Ascending aorta (tissue), 2 donors: ENCODE results near the gene ACSL6. TPM values are rescaled to one million over a fixed set of nuclear protein-coding genes. Genes with fewer than 3 reads are reported as not detected.

ENCODE experiments used
- DNase-seq, 2 donors: peaks; one replicate each; pipeline ENCODE4 v3.0.0-alpha.2; 2019; ENCODE audit warnings: low spot score in 2 of 2
- H3K27ac ChIP-seq, 2 donors: fragments of 200-600 bp; sonication (generic); one replicate each; pipeline ENCODE4 v1.5.1; 2016 to 2017; ENCODE audit warnings: mild to moderate bottlenecking in 1 of 2
- H3K27me3 ChIP-seq: fragments of 200-600 bp; sonication (generic); one replicate; pipeline ENCODE4 v1.5.1; 2017
- H3K36me3 ChIP-seq, 2 donors: fragments of 200-600 bp; sonication (generic); one replicate each; pipeline ENCODE4 v1.5.1; 2016
- H3K4me1 ChIP-seq, 2 donors: fragments of 200-600 bp; sonication (generic); one replicate each; pipeline ENCODE4 v1.5.1; 2016 to 2017; ENCODE audit warnings: mild to moderate bottlenecking in 1 of 2
- H3K4me3 ChIP-seq, 2 donors: fragments of 200-600 bp; sonication (generic); one replicate each; pipeline ENCODE4 v1.5.1; 2016 to 2017; ENCODE audit warnings: mild to moderate bottlenecking in 1 of 2
- H3K9me3 ChIP-seq, 2 donors: fragments of 200-600 bp; sonication (generic); one replicate each; pipeline ENCODE4 v1.5.1; 2016
- CTCF ChIP-seq, 3 experiments: fragments of 200-600 bp in 2 of 3; fragments of 450-650 bp in 1 of 3; sonication (generic) in 2 of 3; IDR thresholded peaks; one replicate each; pipeline ENCODE4 v1.5.1; 2016 to 2019; ENCODE audit warnings: antibody characterized with exemption in 3 of 3, mild to moderate bottlenecking in 1 of 3, moderate library complexity in 1 of 3
- intact Hi-C: fragments of 100-400 bp; cut with DNase I; formaldehyde crosslinking; loops from one replicate; pipeline ENCODE4 v1.15.1; 2023
- total RNA-seq: library from RNA; depleted of rRNA; stranded (reverse); fragments of >200 nt; gene quantifications from one replicate; pipeline ENCODE4 v1.1.0, GENCODE V29; 2016

ACSL6 gene
- total RNA-seq, 1 donor from 2014 or later: 7.6 TPM

- intact Hi-C loops: no loop called here
- no peaks in the 10 kb centered on the region for H3K4me1 ChIP-seq
- no peak for TF ChIP-seq CTCF (IDR thresholded peaks at IDR 0.05)
- H3K27ac ChIP-seq: peak overlapping the region; percentile 27 to 72
- no peaks in the 10 kb centered on the region for H3K27me3 ChIP-seq
- no peaks in the 10 kb centered on the region for H3K9me3 ChIP-seq
- H3K4me3 ChIP-seq: no peak overlapping the region
- DNase-seq: no peak
- H3K36me3 ChIP-seq: no peaks in the 10 kb centered on the region
Observed at GRCh38 chr5:131976414-131977211, 34.8 kb downstream of the ACSL6 start.

GRCh38 chr5:131974956-131975726 is 36.3 kb downstream of the ACSL6 start:
- no peaks in the 10 kb centered on the region for H3K9me3 ChIP-seq
- no peaks in the 10 kb centered on the region for H3K36me3 ChIP-seq
- TF ChIP-seq CTCF (IDR thresholded peaks at IDR 0.05): no peak
- H3K4me1 ChIP-seq: no peaks in the 10 kb centered on the region
- intact Hi-C loops: no loop called here
- H3K27ac ChIP-seq: no peak overlapping the region
- H3K4me3 ChIP-seq: no peak overlapping the region
- no peaks in the 10 kb centered on the region for H3K27me3 ChIP-seq
- DNase-seq: no peak

GRCh38 chr5:131974622-131974955 is 36.9 kb downstream of the ACSL6 start:
- Histone ChIP-seq H3K4me1 (no peaks in the 10 kb centered on the region), H3K27ac (no peak overlapping the region)
- TF ChIP-seq CTCF (IDR thresholded peaks at IDR 0.05): no peak

GRCh38 chr5:131974016-131974415 is 37.4 kb downstream of the ACSL6 start:
- TF ChIP-seq CTCF (IDR thresholded peaks at IDR 0.05): no peak
- Histone ChIP-seq H3K4me1 (no peaks in the 10 kb centered on the region), H3K4me3 (no peak overlapping the region), H3K27me3 (no peaks in the 10 kb centered on the region), H3K36me3 (no peaks in the 10 kb centered on the region), H3K9me3 (no peaks in the 10 kb centered on the region), H3K27ac (no peak overlapping the region)
- no peak for DNase-seq
- intact Hi-C loops: no loop called here

More at GRCh38 chr5:131974622-131974955, 36.9 kb downstream of the ACSL6 start:
- Histone ChIP-seq H3K36me3 (no peaks in the 10 kb centered on the region), H3K9me3 (no peaks in the 10 kb centered on the region), H3K4me3 (no peak overlapping the region), H3K27me3 (no peaks in the 10 kb centered on the region)
- intact Hi-C loops: no loop called here
- no peak for DNase-seq

GRCh38 chr5:131973089-131973712 is 38.3 kb downstream of the ACSL6 start:
- H3K27ac ChIP-seq: no peak overlapping the region
- DNase-seq: no peak
- H3K4me1 ChIP-seq: no peaks in the 10 kb centered on the region
- H3K4me3 ChIP-seq: no peak overlapping the region
- intact Hi-C loops: no loop called here
- H3K27me3 ChIP-seq: no peaks in the 10 kb centered on the region
- no peak for TF ChIP-seq CTCF (IDR thresholded peaks at IDR 0.05)
- no peaks in the 10 kb centered on the region for H3K9me3 ChIP-seq
- H3K36me3 ChIP-seq: no peaks in the 10 kb centered on the region
